ENCODE measurements around the gene LMX1B.
"Not testable (repeated sequence)": the region's sequence is repeated elsewhere in the genome, so short reads cannot be mapped to it uniquely, and the experiment has no call there.

LMX1B gene

GRCh38 chr9:126721564-126721981 lies 107.8 kb downstream of the LMX1B start:
- no peak for DNase-seq
- H3K4me3 ChIP-seq (ENCODE audit: low read depth, low read length): no peak overlapping the region
- H3K36me3 ChIP-seq: no peaks in the 10 kb centered on the region
- TF ChIP-seq CTCF (IDR thresholded peaks at IDR 0.05; ENCODE audit: low read depth, low read length): no peak
- no peaks in the 10 kb centered on the region for H3K9me3 ChIP-seq
- H3K27me3 ChIP-seq: no peaks in the 10 kb centered on the region
- H3K4me1 ChIP-seq: peaks cover 11% of the 10 kb centered on the region

GRCh38 chr9:126722252-126722921 lies 108.7 kb downstream of the LMX1B start:
- peak; percentile 82 for DNase-seq
- no peak for TF ChIP-seq CTCF (IDR thresholded peaks at IDR 0.05; ENCODE audit: low read depth, low read length)
- Histone ChIP-seq H3K36me3 (no peaks in the 10 kb centered on the region), H3K9me3 (no peaks in the 10 kb centered on the region), H3K4me1 (peaks cover 11% of the 10 kb centered on the region), H3K27me3 (no peaks in the 10 kb centered on the region), H3K4me3 (ENCODE audit: low read depth, low read length) (peak overlapping the region; percentile 68)

GRCh38 chr9:126722922-126723806 lies 109.4 kb downstream of the LMX1B start:
- peak; percentile 61 for DNase-seq
- H3K27me3 ChIP-seq: no peaks in the 10 kb centered on the region
- no peaks in the 10 kb centered on the region for H3K9me3 ChIP-seq
- H3K4me1 ChIP-seq: peaks cover 11% of the 10 kb centered on the region
- peak overlapping the region; percentile 68 for H3K4me3 ChIP-seq (ENCODE audit: low read depth, low read length)
- TF ChIP-seq CTCF (IDR thresholded peaks at IDR 0.05; ENCODE audit: low read depth, low read length): no peak
- H3K36me3 ChIP-seq: no peaks in the 10 kb centered on the region

- no peak for TF ChIP-seq CTCF (IDR thresholded peaks at IDR 0.05; ENCODE audit: low read depth, low read length)
- no peaks in the 10 kb centered on the region for H3K27me3 ChIP-seq
- peak overlapping the region; percentile 68 for H3K4me3 ChIP-seq (ENCODE audit: low read depth, low read length)
- H3K4me1 ChIP-seq: peaks cover 11% of the 10 kb centered on the region
- no peaks in the 10 kb centered on the region for H3K9me3 ChIP-seq
- peak; percentile 34 for DNase-seq
- no peaks in the 10 kb centered on the region for H3K36me3 ChIP-seq
These were observed 110.1 kb downstream of the LMX1B start for GRCh38 chr9:126723807-126724172.

- Histone ChIP-seq H3K9me3 (no peaks in the 10 kb centered on the region), H3K27me3 (no peaks in the 10 kb centered on the region), H3K4me1 (peaks cover 11% of the 10 kb centered on the region), H3K36me3 (no peaks in the 10 kb centered on the region), H3K4me3 (ENCODE audit: low read depth, low read length) (no peak overlapping the region)
- no peak for DNase-seq
- TF ChIP-seq CTCF (IDR thresholded peaks at IDR 0.05; ENCODE audit: low read depth, low read length): no peak
These were observed 110.5 kb downstream of the LMX1B start for GRCh38 chr9:126724226-126724625.

GRCh38 chr9:126725485-126725884 lies 111.8 kb downstream of the LMX1B start:
- not testable (repeated sequence) for DNase-seq; H3K36me3 ChIP-seq; H3K27me3 ChIP-seq; H3K9me3 ChIP-seq; H3K4me3 ChIP-seq (ENCODE audit: low read depth, low read length); H3K4me1 ChIP-seq

- H3K27me3 ChIP-seq; H3K9me3 ChIP-seq; H3K4me3 ChIP-seq (ENCODE audit: low read depth, low read length); H3K36me3 ChIP-seq; H3K4me1 ChIP-seq; DNase-seq: not testable (repeated sequence)
These were observed 114.5 kb downstream of the LMX1B start for GRCh38 chr9:126728210-126728609.

GRCh38 chr9:126730592-126730991 lies 116.9 kb downstream of the LMX1B start:
- not testable (repeated sequence) for H3K4me3 ChIP-seq (ENCODE audit: low read depth, low read length); H3K9me3 ChIP-seq; DNase-seq; H3K4me1 ChIP-seq; H3K27me3 ChIP-seq; H3K36me3 ChIP-seq

Data from BE2C (cell line).